Spleen (tissue), 11 donors: ENCODE measurements around the gene L3HYPDH. TPM values are rescaled to one million over a fixed set of nuclear protein-coding genes. Genes with fewer than 3 reads are reported as not detected.

Experiments
- DNase-seq: peaks from one replicate; pipeline ENCODE4 v3.0.0-alpha.2; 2020
- H3K27ac ChIP-seq, 8 donors: fragments of 200-600 bp; sonication (generic) in 7 of 8; 1 replicate in 4 of 8; 2 replicates in 4 of 8; pipeline versions ENCODE4 v1.5.0 to v1.8.0; 2016 to 2021; ENCODE audit warnings: inconsistent platforms in 4 of 8, mild to moderate bottlenecking in 4 of 8, moderate library complexity in 1 of 8
- H3K27me3 ChIP-seq, 7 donors: fragments of 200-600 bp; sonication (generic) in 6 of 7; replicated peaks in 1 of 7; 1 replicate in 4 of 7; 2 replicates in 3 of 7; pipeline versions ENCODE4 v1.5.0 to v1.8.0; 2016 to 2021; ENCODE audit warnings: inconsistent platforms in 3 of 7, mild to moderate bottlenecking in 1 of 7
- H3K36me3 ChIP-seq, 6 donors: fragments of 200-600 bp; sonication (generic) in 5 of 6; 1 replicate in 4 of 6; 2 replicates in 2 of 6; pipeline versions ENCODE4 v1.5.0 to v1.8.0; 2016 to 2021; ENCODE audit warnings: inconsistent platforms in 2 of 6
- H3K4me1 ChIP-seq, 6 donors: fragments of 200-600 bp; sonication (generic) in 5 of 6; 1 replicate in 3 of 6; 2 replicates in 3 of 6; pipeline versions ENCODE4 v1.5.0 to v1.8.0; 2016 to 2021; ENCODE audit warnings: inconsistent platforms in 3 of 6
- H3K4me3 ChIP-seq, 8 donors: fragments of 200-600 bp; sonication (generic) in 7 of 8; 1 replicate in 4 of 8; 2 replicates in 4 of 8; pipeline versions ENCODE4 v1.5.0 to v1.8.0; 2016 to 2021; ENCODE audit warnings: inconsistent platforms in 4 of 8, mild to moderate bottlenecking in 4 of 8, moderate library complexity in 2 of 8
- H3K9me3 ChIP-seq, 8 donors: fragments of 200-600 bp; sonication (generic) in 7 of 8; 1 replicate in 4 of 8; 2 replicates in 4 of 8; pipeline versions ENCODE4 v1.5.0 to v1.8.0; 2016 to 2021; ENCODE audit warnings: inconsistent platforms in 4 of 8
- POLR2A ChIP-seq, 3 donors: fragments of 450-650 bp; IDR thresholded peaks; one replicate each; pipeline ENCODE4 v1.5.1; 2017; ENCODE audit warnings: antibody characterized with exemption in 3 of 3, mild to moderate bottlenecking in 1 of 3
- POLR2AphosphoS5 ChIP-seq, 3 donors: sonication (generic); formaldehyde crosslinking; IDR thresholded peaks; one replicate each; pipeline ENCODE4 v1.5.1; 2017; ENCODE audit warnings: antibody characterized with exemption in 3 of 3
- WGBS, 5 donors: extraction: QIAGEN DNeasy Blood & Tissue Kit in 3 of 5; methylation state at CpG; one replicate each; pipeline versions ENCODE4 v1.1.5 to v1.1.7; 2013 to 2018; 5-methylcytosine and 5-hydroxymethylcytosine counted together
- intact Hi-C: fragments of 100-400 bp; cut with DNase I; formaldehyde crosslinking; loops from one replicate; pipeline ENCODE4 v1.15.0; 2023; ENCODE audit warnings: low total_unique reads
- polyA plus RNA-seq, 3 donors: library from polyadenylated mRNA; stranded (reverse); fragments of 200-250 nt; gene quantifications; one replicate each; pipeline ENCODE4 v1.2.1, GENCODE V29; 2013
- total RNA-seq, 7 donors: library from RNA; depleted of rRNA in 3 of 7; stranded (reverse); fragments of >200 nt in 3 of 7; fragmentation: NEBNext Ultra II Directional in 4 of 7; extraction: Animal tissue kit (Norgen Biotek cat#: 25700) in 4 of 7; gene quantifications; one replicate each; pipeline versions ENCODE4 v1.1.0 to v1.2.1, GENCODE V29; 2016 to 2021
- TF ChIP-seq, protein P1 (sequence below), 11 experiments: fragments of 200-600 bp in 7 of 11; fragments of 450-650 bp in 4 of 11; sonication (generic) in 4 of 11; IDR thresholded peaks in 8 of 11; conservative IDR thresholded peaks in 3 of 11; 1 replicate in 7 of 11; 2 replicates in 4 of 11; pipeline versions ENCODE4 v1.4.0 to v1.8.0; 2016 to 2021; ENCODE audit warnings: antibody characterized with exemption in 11 of 11, inconsistent platforms in 4 of 11, mild to moderate bottlenecking in 1 of 11
- donor health status: healthy with polysubstance abuse.
- donor health status: DM: no; HTN: no; CAD: no; lungs with moderate emphysema.
- donor health status: DM: no; HTN: no; CAD: no.
- donor health status: Bipolar disorder and iron deficiency.
- donor health status: healthy.
- donor health status: DM: no; HTN: no; CAD: no.
- donor health status: DM: yes; HTN: yes; CAD: no.

The L3HYPDH gene
- total and polyA plus RNA-seq, 10 donors = 24.8 to 71.8 (median 42.7) TPM

DNA sequence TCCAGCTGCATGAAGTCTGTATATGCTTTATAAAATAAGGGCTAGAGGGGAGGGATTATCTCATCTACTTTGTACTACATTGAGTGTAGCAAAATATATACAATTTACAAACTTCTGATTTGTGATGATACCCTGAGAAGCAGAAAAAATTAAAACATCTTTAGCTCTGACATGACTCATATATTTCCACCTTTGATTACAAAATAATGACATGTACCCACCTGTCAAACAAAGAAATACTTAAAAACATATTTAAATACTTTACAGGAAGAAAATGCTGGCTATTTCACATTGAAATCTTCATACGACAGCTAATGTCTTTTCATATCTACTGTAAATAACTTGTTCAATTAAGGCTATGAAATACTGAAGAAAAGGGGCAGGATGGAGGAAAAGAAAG is 22.3 kb downstream of the L3HYPDH start:
- Histone ChIP-seq H3K27ac (no peak overlapping the region), H3K27me3 (peaks cover 0 to 23% (median 0%) of the 10 kb centered on the region in 7 donors), H3K4me1 (peaks cover 7 to 21% (median 10%) of the 10 kb centered on the region in 6 donors), H3K36me3 (peaks cover 0 to 17% (median 0%) of the 10 kb centered on the region in 6 donors), H3K9me3 (no peaks in the 10 kb centered on the region), H3K4me3 (no peak overlapping the region)
- DNase-seq = no peak
- TF ChIP-seq, protein P1, sequence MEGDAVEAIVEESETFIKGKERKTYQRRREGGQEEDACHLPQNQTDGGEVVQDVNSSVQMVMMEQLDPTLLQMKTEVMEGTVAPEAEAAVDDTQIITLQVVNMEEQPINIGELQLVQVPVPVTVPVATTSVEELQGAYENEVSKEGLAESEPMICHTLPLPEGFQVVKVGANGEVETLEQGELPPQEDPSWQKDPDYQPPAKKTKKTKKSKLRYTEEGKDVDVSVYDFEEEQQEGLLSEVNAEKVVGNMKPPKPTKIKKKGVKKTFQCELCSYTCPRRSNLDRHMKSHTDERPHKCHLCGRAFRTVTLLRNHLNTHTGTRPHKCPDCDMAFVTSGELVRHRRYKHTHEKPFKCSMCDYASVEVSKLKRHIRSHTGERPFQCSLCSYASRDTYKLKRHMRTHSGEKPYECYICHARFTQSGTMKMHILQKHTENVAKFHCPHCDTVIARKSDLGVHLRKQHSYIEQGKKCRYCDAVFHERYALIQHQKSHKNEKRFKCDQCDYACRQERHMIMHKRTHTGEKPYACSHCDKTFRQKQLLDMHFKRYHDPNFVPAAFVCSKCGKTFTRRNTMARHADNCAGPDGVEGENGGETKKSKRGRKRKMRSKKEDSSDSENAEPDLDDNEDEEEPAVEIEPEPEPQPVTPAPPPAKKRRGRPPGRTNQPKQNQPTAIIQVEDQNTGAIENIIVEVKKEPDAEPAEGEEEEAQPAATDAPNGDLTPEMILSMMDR (IDR thresholded peaks at IDR 0.05 in 8 of 11, conservative IDR thresholded peaks at IDR 0.05 in 3 of 11) = no peak
- no peak for TF ChIP-seq POLR2AphosphoS5 (IDR thresholded peaks at IDR 0.05)
- no peak for TF ChIP-seq POLR2A (IDR thresholded peaks at IDR 0.05)
- WGBS, 5 donors = 92 to 95% (median 94%) methylated on average over 1 of the region's 1 CpG
- intact Hi-C loops = no loop called here

DNA sequence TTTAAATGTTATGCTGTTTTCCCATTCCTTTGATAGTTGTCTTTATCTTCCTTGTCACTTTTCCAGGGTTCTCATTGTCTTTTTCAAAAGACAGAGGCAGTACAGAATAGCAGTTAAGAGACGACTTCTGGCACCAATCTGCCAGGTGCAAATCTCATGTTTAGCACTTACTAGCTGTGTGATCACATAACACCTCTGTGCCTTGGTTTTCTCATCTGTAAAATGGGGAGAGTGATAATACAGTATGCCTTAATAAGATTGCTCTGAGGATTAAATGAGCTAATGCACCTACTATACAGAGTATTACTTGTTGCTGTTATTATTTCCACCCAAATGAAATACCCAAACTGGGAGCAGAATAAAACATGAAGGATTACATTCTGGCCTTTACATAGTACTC is 23.8 kb downstream of the L3HYPDH start:
- no peak for DNase-seq
- TF ChIP-seq, protein P1 (IDR thresholded peaks at IDR 0.05 in 8 of 11, conservative IDR thresholded peaks at IDR 0.05 in 3 of 11) = no peak
- no peak for TF ChIP-seq POLR2AphosphoS5 (IDR thresholded peaks at IDR 0.05)
- TF ChIP-seq POLR2A (IDR thresholded peaks at IDR 0.05) = no peak
- Histone ChIP-seq H3K27ac (no peak overlapping the region), H3K4me3 (no peak overlapping the region), H3K9me3 (no peaks in the 10 kb centered on the region), H3K4me1 (peaks cover 7 to 18% (median 10%) of the 10 kb centered on the region in 6 donors), H3K27me3 (peaks cover 0 to 21% (median 0%) of the 10 kb centered on the region in 7 donors), H3K36me3 (peaks cover 0 to 27% (median 0%) of the 10 kb centered on the region in 6 donors)
- intact Hi-C loops = no loop called here
- WGBS, 5 donors = 87 to 100% (median 93%) methylated on average over 1 of the region's 1 CpG

DNA sequence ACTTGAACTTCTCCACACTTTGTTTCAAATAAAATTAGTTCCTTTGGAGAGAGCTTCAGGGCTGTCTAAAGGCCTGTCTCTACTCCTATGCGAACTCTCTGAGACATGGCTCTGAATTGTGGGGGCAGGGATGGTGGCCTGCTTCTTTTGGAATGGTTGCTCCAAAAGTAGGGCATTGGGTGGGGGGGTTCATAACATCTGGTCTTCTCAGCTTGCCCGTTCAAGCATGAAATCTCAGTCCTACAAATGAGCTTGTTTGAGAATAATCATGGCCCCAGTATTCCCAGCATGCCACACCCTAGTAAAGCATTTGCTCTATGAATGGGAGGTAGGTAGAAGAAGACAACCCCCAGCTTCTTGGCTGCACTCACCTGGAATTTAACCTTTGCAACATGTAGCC is 25.7 kb downstream of the L3HYPDH start:
- no peak for DNase-seq
- peaks cover 0 to 32% (median 0%) of the 10 kb centered on the region in 6 donors for H3K36me3 ChIP-seq
- no peaks in the 10 kb centered on the region for H3K9me3 ChIP-seq
- H3K27me3 ChIP-seq = peaks cover 0 to 2% (median 0%) of the 10 kb centered on the region in 7 donors
- H3K4me1 ChIP-seq = peaks cover 0 to 1% (median under 1%) of the 10 kb centered on the region in 6 donors
- no peak overlapping the region for H3K27ac ChIP-seq
- TF ChIP-seq, protein P1 (IDR thresholded peaks at IDR 0.05 in 8 of 11, conservative IDR thresholded peaks at IDR 0.05 in 3 of 11) = no peak
- TF ChIP-seq POLR2A (IDR thresholded peaks at IDR 0.05) (no peak), POLR2AphosphoS5 (IDR thresholded peaks at IDR 0.05) (no peak)
- intact Hi-C loops = no loop called here
- WGBS, 5 donors = 92 to 100% (median 95%) methylated on average over 2 of the region's 2 CpGs
- H3K4me3 ChIP-seq = no peak overlapping the region

DNA sequence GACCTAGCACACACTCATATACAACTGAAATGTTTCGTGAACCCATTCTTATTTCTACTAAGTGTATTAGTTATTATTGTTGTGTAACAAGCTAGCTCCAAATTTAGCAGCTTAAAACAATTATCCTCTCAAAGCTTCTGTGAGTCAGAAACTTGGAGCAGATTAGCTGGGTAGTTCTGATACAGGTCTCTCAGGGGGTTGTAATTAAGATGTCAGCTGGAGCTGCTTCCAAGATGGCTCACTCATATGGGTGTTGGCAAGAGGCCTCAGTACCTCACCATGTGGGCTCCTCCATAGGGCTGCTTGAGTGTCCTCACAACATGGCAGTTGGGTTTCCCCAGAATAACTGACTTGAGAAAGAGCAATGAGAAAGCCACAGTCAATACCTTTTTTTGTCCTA is 28.8 kb downstream of the L3HYPDH start:
- TF ChIP-seq POLR2A (IDR thresholded peaks at IDR 0.05) = no peak
- no peak for TF ChIP-seq POLR2AphosphoS5 (IDR thresholded peaks at IDR 0.05)
- TF ChIP-seq, protein P1 (IDR thresholded peaks at IDR 0.05 in 8 of 11, conservative IDR thresholded peaks at IDR 0.05 in 3 of 11) = no peak
- intact Hi-C loops = no loop called here
- H3K9me3 ChIP-seq = no peaks in the 10 kb centered on the region
- WGBS, 5 donors = 94 to 100% (median 96%) methylated on average over 1 of the region's 1 CpG
- peaks cover 0 to 29% (median 0%) of the 10 kb centered on the region in 6 donors for H3K36me3 ChIP-seq
- no peak overlapping the region for H3K27ac ChIP-seq
- no peaks in the 10 kb centered on the region for H3K27me3 ChIP-seq
- no peak overlapping the region for H3K4me3 ChIP-seq
- no peak for DNase-seq
- H3K4me1 ChIP-seq = no peaks in the 10 kb centered on the region
